ENCODE measurements around the gene FKBP5.

GRCh38 chr6:35707714-35708407 lies 19.1 kb upstream of the FKBP5 start:
- no peak for TF ChIP-seq CTCF (IDR thresholded peaks at IDR 0.05)
- no peak for TF ChIP-seq POLR2A (IDR thresholded peaks at IDR 0.05)
